ENCODE measurements around the gene CSNK1G1.

The CSNK1G1 gene

GRCh38 chr15:64148168-64148567 lies 207.8 kb downstream of the CSNK1G1 start:
- Histone ChIP-seq H3K27me3 (replicated peaks) (peaks cover 3% of the 10 kb centered on the region), H3K36me3 (replicated peaks) (no peaks in the 10 kb centered on the region), H3K4me3 (ENCODE audit: low read depth, low read length) (no peak overlapping the region), H3K27ac (no peak overlapping the region)
- in situ Hi-C loops (cut with HindIII; ENCODE audit: low pct_ligation_motif_present, low sequenced_read_pairs) = no loop called here
- no peak for TF ChIP-seq CTCF (IDR thresholded peaks at IDR 0.05; ENCODE audit: low read depth, low read length, missing control alignments)
- no peak for DNase-seq

- in situ Hi-C loops (cut with HindIII; ENCODE audit: low pct_ligation_motif_present, low sequenced_read_pairs) = no loop called here
- Histone ChIP-seq H3K4me3 (ENCODE audit: low read depth, low read length) (no peak overlapping the region), H3K27me3 (replicated peaks) (peaks cover 2% of the 10 kb centered on the region), H3K36me3 (replicated peaks) (no peaks in the 10 kb centered on the region), H3K27ac (no peak overlapping the region)
- no peak for TF ChIP-seq CTCF (IDR thresholded peaks at IDR 0.05; ENCODE audit: low read depth, low read length, missing control alignments)
- DNase-seq = peak; percentile 58
Measured at GRCh38 chr15:64146885-64147681, 208.9 kb downstream of the CSNK1G1 start.

GRCh38 chr15:64146520-64146884 lies 209.5 kb downstream of the CSNK1G1 start:
- Histone ChIP-seq H3K36me3 (replicated peaks) (peaks cover 3% of the 10 kb centered on the region), H3K27ac (no peak overlapping the region), H3K27me3 (replicated peaks) (no peaks in the 10 kb centered on the region), H3K4me3 (ENCODE audit: low read depth, low read length) (no peak overlapping the region)
- no peak for DNase-seq
- no peak for TF ChIP-seq CTCF (IDR thresholded peaks at IDR 0.05; ENCODE audit: low read depth, low read length, missing control alignments)
- in situ Hi-C loops (cut with HindIII; ENCODE audit: low pct_ligation_motif_present, low sequenced_read_pairs) = no loop called here

- H3K27me3 ChIP-seq (replicated peaks) = no peaks in the 10 kb centered on the region
- H3K27ac ChIP-seq = no peak overlapping the region
- H3K4me3 ChIP-seq (ENCODE audit: low read depth, low read length) = no peak overlapping the region
- DNase-seq = no peak
- peaks cover 6% of the 10 kb centered on the region for H3K36me3 ChIP-seq (replicated peaks)
- TF ChIP-seq CTCF (IDR thresholded peaks at IDR 0.05; ENCODE audit: low read depth, low read length, missing control alignments) = no peak
- in situ Hi-C loops (cut with HindIII; ENCODE audit: low pct_ligation_motif_present, low sequenced_read_pairs) = no loop called here
Measured at GRCh38 chr15:64146041-64146440, 209.9 kb downstream of the CSNK1G1 start.

- no peak overlapping the region for H3K27ac ChIP-seq
- H3K27me3 ChIP-seq (replicated peaks) = no peaks in the 10 kb centered on the region
- in situ Hi-C loops (cut with HindIII; ENCODE audit: low pct_ligation_motif_present, low sequenced_read_pairs) = no loop called here
Measured at GRCh38 chr15:64144565-64145281, 211.2 kb downstream of the CSNK1G1 start.

More at GRCh38 chr15:64144565-64145281, 211.2 kb downstream of the CSNK1G1 start:
- Histone ChIP-seq H3K4me3 (ENCODE audit: low read depth, low read length) (no peak overlapping the region), H3K36me3 (replicated peaks) (peaks cover 8% of the 10 kb centered on the region)
- DNase-seq = no peak
- TF ChIP-seq CTCF (IDR thresholded peaks at IDR 0.05; ENCODE audit: low read depth, low read length, missing control alignments) = no peak
